HL-60 (cell line): Measurements from ENCODE around the gene EGFLAM.

Experiments
- DNase-seq, 2 experiments: peaks; one replicate each; pipeline ENCODE4 v3.0.0-alpha.2; 2010 to 2020; ENCODE audit warnings: low read depth in 1 of 2, low spot score in 1 of 2
- H3K27ac ChIP-seq: fragments of 250-450 bp; sonication (Bioruptor Pico); replicated peaks from 2 replicates; pipeline ENCODE4 v1.5.1; 2020; ENCODE audit warnings: mild to moderate bottlenecking, moderate library complexity
- H3K27me3 ChIP-seq: fragments of 250-450 bp; sonication (Bioruptor Pico); 2 replicates; pipeline ENCODE4 v1.5.1; 2021; ENCODE audit warnings: mild to moderate bottlenecking, moderate library complexity; ENCODE audit not compliant: insufficient read depth, poor library complexity, severe bottlenecking
- H3K4me3 ChIP-seq: replicated peaks from 2 replicates; pipeline ENCODE4 v1.5.1; 2011; ENCODE audit warnings: mild to moderate bottlenecking, control low read depth, low read length; ENCODE audit not compliant: insufficient read depth
- GABPA ChIP-seq: IDR thresholded peaks from 2 replicates; pipeline ENCODE4 v1.6.1; 2012; ENCODE audit warnings: low read depth
- POLR2AphosphoS5 ChIP-seq: IDR thresholded peaks from 2 replicates; pipeline ENCODE4 v1.6.1; 2012; ENCODE audit warnings: low read depth
- SPI1 ChIP-seq: IDR thresholded peaks from 2 replicates; pipeline ENCODE4 v1.6.1; 2012; ENCODE audit warnings: low read depth, mild to moderate bottlenecking, borderline replicate concordance
- TF ChIP-seq, protein P1 (sequence below): IDR thresholded peaks from one replicate; pipeline ENCODE4 v1.5.1; 2011; ENCODE audit warnings: low read length, control low read depth, inconsistent platforms; ENCODE audit not compliant: insufficient read depth
- TF ChIP-seq, protein P2 (sequence below): IDR thresholded peaks from 2 replicates; pipeline ENCODE4 v1.6.1; 2012; ENCODE audit warnings: low read depth; ENCODE audit not compliant: insufficient replicate concordance

Gene EGFLAM

DNA sequence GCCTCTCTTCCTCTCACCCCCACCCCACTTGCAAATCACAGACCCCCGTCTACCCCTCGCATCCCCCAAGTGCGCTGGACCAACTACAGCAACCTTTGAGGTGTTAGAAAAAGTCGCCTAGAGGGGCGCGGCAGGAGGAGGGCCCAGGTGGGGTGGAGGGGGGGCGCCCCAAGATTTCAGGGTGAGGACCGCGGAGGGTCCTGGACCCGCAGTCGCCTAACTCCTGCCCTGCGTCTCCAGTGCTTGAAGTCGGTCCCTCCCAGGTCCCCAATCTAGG, 379 bp upstream of the EGFLAM start:
- H3K27me3 ChIP-seq: peaks cover 59% of the 10 kb centered on the region

DNA sequence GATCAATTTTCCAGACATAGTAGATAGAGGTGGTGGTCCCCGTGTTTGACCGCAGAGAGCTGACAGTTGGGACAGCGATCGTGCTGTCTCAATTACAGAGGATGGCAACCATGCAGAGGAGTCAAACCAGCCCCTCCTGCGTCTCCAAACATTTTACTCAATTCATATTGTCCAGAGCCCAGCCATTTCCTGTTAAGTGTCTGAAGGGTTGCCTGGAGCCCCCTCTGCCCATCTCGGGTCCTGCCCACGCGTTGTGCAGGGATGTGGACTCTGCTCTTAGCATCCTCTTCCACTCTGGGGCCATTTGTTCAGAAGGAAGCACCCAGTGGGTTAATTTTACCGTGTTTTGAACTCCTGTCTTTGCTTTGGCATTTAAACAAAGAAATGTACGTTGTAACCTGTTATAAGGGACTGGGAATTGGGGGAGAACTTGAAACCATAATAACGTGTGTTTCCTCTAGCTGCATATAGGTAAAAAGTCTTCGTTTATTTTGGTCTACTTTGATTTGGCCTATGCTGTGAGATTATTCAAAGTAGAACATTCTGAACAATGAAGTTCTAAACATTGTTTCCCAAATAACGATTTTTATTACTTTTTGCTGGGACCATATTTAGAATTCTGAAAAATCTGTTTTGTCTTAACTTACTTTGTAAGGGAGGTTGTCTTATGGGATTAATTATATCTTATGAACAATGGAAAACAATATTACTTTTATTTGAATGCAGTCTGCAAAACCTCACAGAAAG, 876 bp downstream of the EGFLAM start:
- no peak overlapping the region for H3K27ac ChIP-seq
- no peak overlapping the region for H3K4me3 ChIP-seq
- H3K27me3 ChIP-seq: peaks cover 61% of the 10 kb centered on the region
- no peak for DNase-seq
- TF ChIP-seq SPI1: no peak
- TF ChIP-seq, protein P1, sequence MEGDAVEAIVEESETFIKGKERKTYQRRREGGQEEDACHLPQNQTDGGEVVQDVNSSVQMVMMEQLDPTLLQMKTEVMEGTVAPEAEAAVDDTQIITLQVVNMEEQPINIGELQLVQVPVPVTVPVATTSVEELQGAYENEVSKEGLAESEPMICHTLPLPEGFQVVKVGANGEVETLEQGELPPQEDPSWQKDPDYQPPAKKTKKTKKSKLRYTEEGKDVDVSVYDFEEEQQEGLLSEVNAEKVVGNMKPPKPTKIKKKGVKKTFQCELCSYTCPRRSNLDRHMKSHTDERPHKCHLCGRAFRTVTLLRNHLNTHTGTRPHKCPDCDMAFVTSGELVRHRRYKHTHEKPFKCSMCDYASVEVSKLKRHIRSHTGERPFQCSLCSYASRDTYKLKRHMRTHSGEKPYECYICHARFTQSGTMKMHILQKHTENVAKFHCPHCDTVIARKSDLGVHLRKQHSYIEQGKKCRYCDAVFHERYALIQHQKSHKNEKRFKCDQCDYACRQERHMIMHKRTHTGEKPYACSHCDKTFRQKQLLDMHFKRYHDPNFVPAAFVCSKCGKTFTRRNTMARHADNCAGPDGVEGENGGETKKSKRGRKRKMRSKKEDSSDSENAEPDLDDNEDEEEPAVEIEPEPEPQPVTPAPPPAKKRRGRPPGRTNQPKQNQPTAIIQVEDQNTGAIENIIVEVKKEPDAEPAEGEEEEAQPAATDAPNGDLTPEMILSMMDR: no peak
- no peak for TF ChIP-seq GABPA
- TF ChIP-seq, protein P2, sequence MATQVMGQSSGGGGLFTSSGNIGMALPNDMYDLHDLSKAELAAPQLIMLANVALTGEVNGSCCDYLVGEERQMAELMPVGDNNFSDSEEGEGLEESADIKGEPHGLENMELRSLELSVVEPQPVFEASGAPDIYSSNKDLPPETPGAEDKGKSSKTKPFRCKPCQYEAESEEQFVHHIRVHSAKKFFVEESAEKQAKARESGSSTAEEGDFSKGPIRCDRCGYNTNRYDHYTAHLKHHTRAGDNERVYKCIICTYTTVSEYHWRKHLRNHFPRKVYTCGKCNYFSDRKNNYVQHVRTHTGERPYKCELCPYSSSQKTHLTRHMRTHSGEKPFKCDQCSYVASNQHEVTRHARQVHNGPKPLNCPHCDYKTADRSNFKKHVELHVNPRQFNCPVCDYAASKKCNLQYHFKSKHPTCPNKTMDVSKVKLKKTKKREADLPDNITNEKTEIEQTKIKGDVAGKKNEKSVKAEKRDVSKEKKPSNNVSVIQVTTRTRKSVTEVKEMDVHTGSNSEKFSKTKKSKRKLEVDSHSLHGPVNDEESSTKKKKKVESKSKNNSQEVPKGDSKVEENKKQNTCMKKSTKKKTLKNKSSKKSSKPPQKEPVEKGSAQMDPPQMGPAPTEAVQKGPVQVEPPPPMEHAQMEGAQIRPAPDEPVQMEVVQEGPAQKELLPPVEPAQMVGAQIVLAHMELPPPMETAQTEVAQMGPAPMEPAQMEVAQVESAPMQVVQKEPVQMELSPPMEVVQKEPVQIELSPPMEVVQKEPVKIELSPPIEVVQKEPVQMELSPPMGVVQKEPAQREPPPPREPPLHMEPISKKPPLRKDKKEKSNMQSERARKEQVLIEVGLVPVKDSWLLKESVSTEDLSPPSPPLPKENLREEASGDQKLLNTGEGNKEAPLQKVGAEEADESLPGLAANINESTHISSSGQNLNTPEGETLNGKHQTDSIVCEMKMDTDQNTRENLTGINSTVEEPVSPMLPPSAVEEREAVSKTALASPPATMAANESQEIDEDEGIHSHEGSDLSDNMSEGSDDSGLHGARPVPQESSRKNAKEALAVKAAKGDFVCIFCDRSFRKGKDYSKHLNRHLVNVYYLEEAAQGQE: no peak
- no peak for TF ChIP-seq POLR2AphosphoS5

More for the DNA sequence above, 379 bp upstream of the EGFLAM start:
- no peak overlapping the region for H3K4me3 ChIP-seq
- TF ChIP-seq, protein P2: no peak
- TF ChIP-seq GABPA (no peak), POLR2AphosphoS5 (no peak), SPI1 (no peak)
- TF ChIP-seq, protein P1: no peak
- no peak overlapping the region for H3K27ac ChIP-seq
- no peak for DNase-seq

DNA sequence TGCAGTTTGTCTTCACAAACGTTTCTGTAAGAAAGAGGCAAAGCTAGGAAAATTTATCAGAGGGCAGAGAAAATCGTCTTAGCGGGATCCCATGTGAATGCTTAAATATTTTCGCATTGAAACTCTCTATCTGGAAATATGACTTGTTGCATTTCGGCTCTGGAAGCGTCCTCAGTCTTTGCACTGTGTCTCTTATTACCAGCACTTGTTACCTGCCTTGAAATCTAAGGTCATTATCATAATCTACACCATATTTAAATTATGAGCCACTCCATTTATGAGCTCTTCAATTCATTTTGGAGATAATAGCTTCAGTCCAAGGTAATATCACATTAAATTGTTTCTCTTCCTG, 1.4 kb downstream of the EGFLAM start:
- Histone ChIP-seq H3K4me3 (no peak overlapping the region), H3K27me3 (peaks cover 58% of the 10 kb centered on the region)

More for the DNA sequence above, 1.4 kb downstream of the EGFLAM start:
- no peak overlapping the region for H3K27ac ChIP-seq
- no peak for DNase-seq
- TF ChIP-seq GABPA: no peak
- TF ChIP-seq, protein P1: no peak
- no peak for TF ChIP-seq POLR2AphosphoS5
- TF ChIP-seq, protein P2: no peak
- no peak for TF ChIP-seq SPI1
